D721Med (cell line): Measurements from ENCODE around the gene CST7.
A peak's percentile ranks its signal among the peaks of the same experiment; 100 is the strongest.
"Not testable (repeated sequence)": the region's sequence is repeated elsewhere in the genome, so short reads cannot be mapped to it uniquely, and the experiment has no call there.

Source experiments
- DNase-seq: peaks from one replicate; pipeline ENCODE4 v3.0.0; 2011; ENCODE audit warnings: low spot score; ENCODE audit not compliant: insufficient read length
- FAIRE-seq: peaks from 2 replicates; lab custom pipeline; 2011; peaks lifted over from hg19 to GRCh38; lab: Jason Lieb, UNC
- CTCF ChIP-seq: IDR thresholded peaks from 2 replicates; pipeline ENCODE4 v1.5.1; 2012; ENCODE audit warnings: mild to moderate bottlenecking, control low read depth; ENCODE audit not compliant: insufficient read depth; ENCODE audit errors: missing control alignments

The CST7 gene

GRCh38 chr20:24917797-24918578 lies 31.1 kb upstream of the CST7 start:
- DNase-seq: peak; percentile 70
- no peak for FAIRE-seq
- TF ChIP-seq CTCF: peak; percentile 90

- no peak for FAIRE-seq
- no peak for TF ChIP-seq CTCF
These were observed 30.2 kb upstream of the CST7 start for GRCh38 chr20:24918579-24919566.

GRCh38 chr20:24919665-24920064 lies 29.4 kb upstream of the CST7 start:
- not testable (repeated sequence) for FAIRE-seq, DNase-seq

More at GRCh38 chr20:24918579-24919566, 30.2 kb upstream of the CST7 start:
- no peak for DNase-seq

GRCh38 chr20:24920706-24921105 lies 28.4 kb upstream of the CST7 start:
- not testable (repeated sequence) for FAIRE-seq, DNase-seq

GRCh38 chr20:24929259-24929658 lies 19.8 kb upstream of the CST7 start:
- DNase-seq, FAIRE-seq: not testable (repeated sequence)

- peak; percentile 2 for TF ChIP-seq CTCF
- DNase-seq, FAIRE-seq: not testable (repeated sequence)
These were observed 19.0 kb upstream of the CST7 start for GRCh38 chr20:24929867-24930723.

- DNase-seq, FAIRE-seq: not testable (repeated sequence)
- TF ChIP-seq CTCF: peak; percentile 37
These were observed 18.1 kb upstream of the CST7 start for GRCh38 chr20:24930724-24931688.

- DNase-seq, FAIRE-seq: not testable (repeated sequence)
These were observed 17.2 kb upstream of the CST7 start for GRCh38 chr20:24931893-24932292.
